IPS-NIHi11 (cell line): Measurements from ENCODE around the gene B3GLCT.
A peak's percentile ranks its signal among the peaks of the same experiment; 100 is the strongest.
"Not testable (repeated sequence)": the region's sequence is repeated elsewhere in the genome, so short reads cannot be mapped to it uniquely, and the experiment has no call there.

Source experiments
- DNase-seq: peaks from one replicate; pipeline ENCODE4 v3.0.0; 2012; ENCODE audit warnings: mixed read lengths, low spot score

Gene B3GLCT

GRCh38 chr13:31199849-31200636, at the start of gene B3GLCT:
B3GLCT (plus strand) TSS chr13:31199975; CDS start chr13:31200085, 110 bp downstream.
- peak; percentile 97 for DNase-seq

GRCh38 chr13:31150315-31150985, 49.3 kb upstream of the B3GLCT start:
- no peak for DNase-seq

GRCh38 chr13:31151837-31152236, 47.9 kb upstream of the B3GLCT start:
- no peak for DNase-seq

GRCh38 chr13:31154939-31155338, 44.8 kb upstream of the B3GLCT start:
- DNase-seq, result no peak

- no peak for DNase-seq
These were observed 40.5 kb upstream of the B3GLCT start for GRCh38 chr13:31159306-31159705.

- DNase-seq, result peak; percentile 40
These were observed 38.8 kb upstream of the B3GLCT start for GRCh38 chr13:31160857-31161556.

- peak; percentile 97 for DNase-seq
These were observed 38.1 kb upstream of the B3GLCT start, which contains the start of gene HSPH1 for GRCh38 chr13:31161557-31162150. HSPH1 (minus strand) TSS chr13:31161904; CDS start chr13:31161582, 322 bp downstream.

- peak; percentile 90 for DNase-seq
These were observed 37.4 kb upstream of the B3GLCT start for GRCh38 chr13:31162151-31163008.

- no peak for DNase-seq
These were observed 33.2 kb upstream of the B3GLCT start for GRCh38 chr13:31166591-31166990.

GRCh38 chr13:31167490-31167889, 32.3 kb upstream of the B3GLCT start:
- DNase-seq, result no peak

- DNase-seq, result no peak
These were observed 31.6 kb upstream of the B3GLCT start for GRCh38 chr13:31168166-31168565.

GRCh38 chr13:31168736-31169135, 31.0 kb upstream of the B3GLCT start:
- no peak for DNase-seq

- DNase-seq, result no peak
These were observed 27.8 kb upstream of the B3GLCT start for GRCh38 chr13:31172001-31172400.

- no peak for DNase-seq
These were observed 27.2 kb upstream of the B3GLCT start for GRCh38 chr13:31172535-31172934.

- DNase-seq, result no peak
These were observed 25.8 kb upstream of the B3GLCT start for GRCh38 chr13:31174018-31174417.

GRCh38 chr13:31175847-31176532, 23.8 kb upstream of the B3GLCT start:
- no peak for DNase-seq

GRCh38 chr13:31177813-31178495, 21.8 kb upstream of the B3GLCT start:
- not testable (repeated sequence) for DNase-seq

GRCh38 chr13:31179241-31179640, 20.5 kb upstream of the B3GLCT start:
- DNase-seq, result no peak

- DNase-seq, result no peak
These were observed 20.0 kb upstream of the B3GLCT start for GRCh38 chr13:31179754-31180153.

GRCh38 chr13:31182987-31183386, 16.8 kb upstream of the B3GLCT start:
- no peak for DNase-seq
